NCI-H524 treated with DMSO at 0.1 percent for 48 hours (cell line): ENCODE measurements around the gene OTUD3.
"Not testable (repeated sequence)": the region's sequence is repeated elsewhere in the genome, so short reads cannot be mapped to it uniquely, and the experiment has no call there.

ENCODE experiments used
- DNase-seq: peaks from one replicate; lab custom pipeline; 2025; lab: John Stamatoyannopoulos, UW

OTUD3 gene

GRCh38 chr1:19882111-19883071 is at the start of gene OTUD3:
OTUD3 (plus strand) TSS chr1:19882395; CDS start chr1:19882514, 119 bp downstream.
- peak; percentile 71 for DNase-seq

GRCh38 chr1:19835578-19835977 is 46.6 kb upstream of the OTUD3 start:
- DNase-seq, result no peak

GRCh38 chr1:19837866-19838265 is 44.3 kb upstream of the OTUD3 start:
- DNase-seq, result no peak

- no peak for DNase-seq
Measured at GRCh38 chr1:19840228-19840627, 42.0 kb upstream of the OTUD3 start.

GRCh38 chr1:19844731-19845495 is 37.3 kb upstream of the OTUD3 start:
- DNase-seq, result no peak

GRCh38 chr1:19845555-19845954 is 36.6 kb upstream of the OTUD3 start:
- no peak for DNase-seq

GRCh38 chr1:19846338-19846737 is 35.9 kb upstream of the OTUD3 start:
- DNase-seq, result no peak

- DNase-seq, result not testable (repeated sequence)
Measured at GRCh38 chr1:19847334-19847733, 34.9 kb upstream of the OTUD3 start.

GRCh38 chr1:19849307-19849706 is 32.9 kb upstream of the OTUD3 start:
- not testable (repeated sequence) for DNase-seq

- no peak for DNase-seq
Measured at GRCh38 chr1:19850214-19850613, 32.0 kb upstream of the OTUD3 start.

- no peak for DNase-seq
Measured at GRCh38 chr1:19852036-19852435, 30.2 kb upstream of the OTUD3 start.

GRCh38 chr1:19854866-19855265 is 27.3 kb upstream of the OTUD3 start:
- no peak for DNase-seq

GRCh38 chr1:19858893-19859292 is 23.3 kb upstream of the OTUD3 start:
- no peak for DNase-seq

GRCh38 chr1:19859876-19860275 is 22.3 kb upstream of the OTUD3 start:
- DNase-seq, result no peak

GRCh38 chr1:19860418-19860817 is 21.8 kb upstream of the OTUD3 start:
- no peak for DNase-seq

- no peak for DNase-seq
Measured at GRCh38 chr1:19861034-19861433, 21.2 kb upstream of the OTUD3 start.

- no peak for DNase-seq
Measured at GRCh38 chr1:19861842-19862530, 20.2 kb upstream of the OTUD3 start.

GRCh38 chr1:19862944-19863343 is 19.3 kb upstream of the OTUD3 start:
- DNase-seq, result no peak

GRCh38 chr1:19864570-19865160 is 17.5 kb upstream of the OTUD3 start:
- no peak for DNase-seq

GRCh38 chr1:19866029-19866428 is 16.2 kb upstream of the OTUD3 start:
- no peak for DNase-seq

GRCh38 chr1:19866758-19867157 is 15.4 kb upstream of the OTUD3 start:
- no peak for DNase-seq

- DNase-seq, result not testable (repeated sequence)
Measured at GRCh38 chr1:19868575-19868974, 13.6 kb upstream of the OTUD3 start.
